Measurements from ENCODE around the gene BANF2. TPM values are rescaled to one million over a fixed set of nuclear protein-coding genes. Genes with fewer than 3 reads are reported as not detected.

The BANF2 gene
- total RNA-seq, 2 experiments from 2014 or later: not detected

DNA sequence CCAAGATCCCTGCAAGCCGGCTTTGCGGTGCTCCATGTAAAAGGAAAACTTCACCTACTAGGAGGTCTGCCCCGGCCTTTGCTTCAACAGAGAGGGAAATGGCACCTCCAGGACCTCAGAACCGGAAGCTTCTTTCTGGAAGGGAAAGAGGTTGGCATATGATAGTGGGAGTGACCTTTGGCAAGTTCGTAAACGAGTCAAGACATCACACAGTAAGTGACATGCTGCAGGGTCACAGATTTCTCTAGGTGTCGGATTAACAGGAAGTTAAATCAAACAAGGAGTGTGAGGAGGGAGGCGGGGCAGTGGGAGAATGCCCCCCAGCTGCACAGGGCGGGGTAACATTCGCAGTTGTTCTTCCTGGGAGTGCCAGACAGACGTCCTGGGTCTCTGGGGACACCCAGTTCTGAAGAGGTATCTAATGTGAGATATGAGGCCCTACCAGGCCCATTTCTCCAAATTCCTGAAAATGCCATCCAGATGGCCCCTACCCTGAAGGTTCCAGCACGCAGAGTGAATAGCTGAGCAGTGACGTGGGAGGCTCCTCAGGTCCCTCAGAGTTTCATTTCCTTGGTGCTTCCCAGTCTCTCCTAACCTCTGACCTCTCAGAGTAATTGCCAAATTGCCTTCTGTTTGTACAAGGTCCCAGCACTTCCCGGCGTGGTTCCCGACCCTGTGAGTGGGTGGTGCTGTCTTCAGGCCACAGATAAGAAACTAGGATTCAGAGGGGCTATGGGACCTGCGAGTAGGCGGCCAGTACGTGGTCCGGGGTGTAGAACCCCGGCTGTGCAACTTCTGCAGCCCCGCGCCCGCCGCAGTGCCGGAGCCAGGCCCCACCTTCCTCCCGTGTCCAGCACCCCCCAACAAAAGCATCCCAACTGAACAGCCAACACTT lies 19.6 kb upstream of the BANF2 start:
- ChIA-PET CTCF (interaction anchor here (0.9 to 1.5 kb wide), 3 partner anchors 16 to 314 kb away, joined by 3 read pairs; no protein-coding TSS in a partner anchor), POLR2A (no interaction called here)

DNA sequence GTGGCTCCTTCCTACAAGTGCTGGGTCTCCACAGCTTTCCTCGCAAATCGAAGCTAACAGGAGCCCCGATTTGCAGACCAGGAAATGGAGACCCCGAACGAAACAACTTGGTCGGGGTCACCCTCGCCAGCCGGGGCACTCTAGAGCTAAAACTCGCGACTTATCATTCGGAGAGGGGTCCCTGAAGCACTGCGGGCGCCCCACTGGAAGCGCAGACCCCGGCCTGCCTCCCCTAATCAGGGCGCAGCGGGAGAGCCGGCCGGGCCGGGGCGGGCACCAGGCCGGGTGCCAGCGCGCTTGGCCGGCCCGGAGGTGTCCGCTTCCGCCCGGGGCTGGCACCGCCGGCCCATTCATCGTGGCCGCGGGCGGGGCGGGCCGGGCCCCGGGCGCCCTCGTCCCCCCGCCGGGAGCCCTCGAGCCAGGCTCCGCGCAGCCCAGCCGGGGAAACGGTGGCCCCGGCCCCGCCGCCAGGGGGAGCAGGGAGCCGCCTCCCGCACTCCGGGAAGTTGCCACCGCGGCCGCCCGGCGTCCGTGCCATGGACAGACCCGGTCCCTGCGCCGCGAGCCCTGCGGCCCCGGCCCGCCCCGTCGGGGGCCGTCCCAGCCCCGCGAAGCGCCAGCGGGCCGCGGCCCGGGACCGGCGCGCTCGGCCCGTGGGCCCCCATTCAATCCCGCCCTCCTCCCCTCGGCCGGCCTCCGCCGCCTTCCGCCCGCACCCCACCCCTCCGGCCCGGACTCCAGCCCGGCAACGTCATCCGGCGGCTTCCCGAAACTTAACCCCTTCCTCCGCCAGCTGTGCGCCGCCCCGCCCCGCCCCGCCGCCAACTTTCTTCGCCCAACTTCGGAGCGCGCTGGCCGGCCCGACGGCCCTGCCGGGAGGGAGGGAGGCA lies 18.7 kb upstream of the BANF2 start:
- ChIA-PET CTCF (interaction anchor here (0.6 to 2.5 kb wide), 11 partner anchors 17 to 316 kb away, joined by 3 to 22 read pairs (median 3); no protein-coding TSS in a partner anchor), POLR2A (interaction anchor here (1.4 to 1.7 kb wide), 3 partner anchors 111 to 215 kb away, joined by 4 to 10 read pairs (median 5); partner anchors contain the start of gene DSTN)

DNA sequence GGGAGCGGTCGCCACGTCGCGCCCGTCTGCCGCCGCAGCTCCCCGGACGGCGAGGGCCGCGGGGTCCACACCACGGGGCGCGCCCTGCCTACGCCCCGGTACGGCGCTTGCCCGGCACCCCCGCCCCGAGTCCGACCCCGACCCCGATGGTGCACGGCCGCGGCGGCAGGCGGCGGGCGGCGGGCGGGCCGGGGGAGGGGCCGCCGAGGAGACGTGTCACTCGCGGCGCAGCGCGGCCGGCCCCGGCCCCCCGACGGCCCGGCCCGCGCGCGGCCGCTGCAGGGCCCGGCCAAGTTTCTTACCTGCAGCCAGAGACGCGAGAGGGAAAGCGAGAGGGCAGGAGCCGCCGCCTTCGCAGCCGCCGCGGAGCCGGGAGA lies 18.1 kb upstream of the BANF2 start:
- ChIA-PET CTCF (interaction anchor here (0.6 to 2.5 kb wide), 22 partner anchors 10 to 606 kb away, joined by 3 to 22 read pairs (median 3); no protein-coding TSS in a partner anchor), POLR2A (interaction anchor here (1.2 to 1.7 kb wide), 4 partner anchors 112 to 214 kb away, joined by 3 to 10 read pairs (median 4); partner anchors contain the start of gene DSTN)

DNA sequence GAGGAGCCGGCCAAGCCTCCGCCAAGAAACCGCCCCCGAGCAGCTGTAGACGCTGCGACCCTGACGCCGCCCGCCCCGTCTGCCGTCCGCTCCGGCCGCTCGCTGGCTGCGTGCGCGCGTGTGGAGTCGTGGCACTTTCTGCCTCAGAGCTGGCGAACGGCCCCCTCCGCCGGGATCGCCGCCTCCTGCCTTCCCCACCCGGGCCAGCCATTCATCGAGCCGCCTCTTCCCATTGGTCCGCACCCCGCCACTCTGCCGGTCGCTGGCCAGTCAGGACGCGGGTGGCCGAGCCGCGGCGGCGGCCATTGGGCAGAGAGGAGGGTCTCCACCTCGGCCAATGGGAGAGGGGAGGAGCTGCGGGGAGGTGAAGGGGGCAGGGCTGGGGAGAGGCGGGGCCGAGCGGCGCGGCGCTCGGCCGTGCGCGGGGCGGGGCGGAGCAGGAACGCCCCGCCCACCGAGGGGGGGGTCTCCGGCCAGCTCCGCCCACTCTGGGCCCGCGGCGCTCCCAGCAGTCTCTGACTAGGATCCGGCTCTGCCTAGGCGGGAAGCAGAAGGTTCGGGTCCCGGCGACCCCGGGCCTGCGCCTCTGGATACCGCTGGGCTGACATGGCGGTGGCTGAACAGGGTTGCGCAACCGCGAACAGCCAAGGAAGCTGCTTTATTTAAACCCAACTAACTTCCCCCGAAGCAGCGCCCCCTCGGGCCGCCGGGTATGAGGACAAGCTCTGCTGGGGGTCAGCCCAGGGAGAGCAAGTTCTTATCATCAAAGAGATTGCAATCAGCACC lies 17.5 kb upstream of the BANF2 start, which contains the start of gene RRBP1:
TSS of gene RRBP1 (minus strand) at position 140 of the 786 bp plus-strand sequence. CDS start 21,735 bp downstream, outside the sequence.
- ChIA-PET POLR2A (interaction anchor here (0.6 to 1.7 kb wide), 7 partner anchors 112 to 456 kb away, joined by 3 to 10 read pairs (median 3); partner anchors contain the start of genes DSTN, KAT14 and PET117), CTCF (interaction anchor here (0.7 to 2.5 kb wide), 30 partner anchors 9 to 605 kb away, joined by 3 to 22 read pairs (median 3); partner anchors contain the start of gene DSTN)

DNA sequence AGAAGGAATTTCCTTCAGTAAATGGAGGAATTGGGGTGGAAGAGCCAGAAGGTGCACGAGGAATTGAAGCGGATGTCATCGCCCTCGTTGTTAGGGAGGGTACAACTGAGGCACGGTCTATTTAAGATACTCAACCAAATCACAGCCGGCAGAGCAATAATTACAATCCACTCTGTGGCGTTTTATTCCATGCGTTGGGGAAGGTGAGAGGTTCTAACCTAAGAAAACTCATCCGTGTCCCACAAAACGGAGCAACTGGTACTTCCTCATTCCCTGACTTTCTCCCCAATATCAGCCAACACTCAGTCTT lies 16.9 kb upstream of the BANF2 start:
- POLR2A ChIA-PET: interaction anchor here (0.6 to 1.7 kb wide), 7 partner anchors 113 to 455 kb away, joined by 3 to 10 read pairs (median 3); partner anchors contain the start of genes DSTN, KAT14 and PET117
- CTCF ChIA-PET: interaction anchor here (0.7 to 2.5 kb wide), 27 partner anchors 9 to 605 kb away, joined by 3 to 22 read pairs (median 3); partner anchors contain the start of gene DSTN

DNA sequence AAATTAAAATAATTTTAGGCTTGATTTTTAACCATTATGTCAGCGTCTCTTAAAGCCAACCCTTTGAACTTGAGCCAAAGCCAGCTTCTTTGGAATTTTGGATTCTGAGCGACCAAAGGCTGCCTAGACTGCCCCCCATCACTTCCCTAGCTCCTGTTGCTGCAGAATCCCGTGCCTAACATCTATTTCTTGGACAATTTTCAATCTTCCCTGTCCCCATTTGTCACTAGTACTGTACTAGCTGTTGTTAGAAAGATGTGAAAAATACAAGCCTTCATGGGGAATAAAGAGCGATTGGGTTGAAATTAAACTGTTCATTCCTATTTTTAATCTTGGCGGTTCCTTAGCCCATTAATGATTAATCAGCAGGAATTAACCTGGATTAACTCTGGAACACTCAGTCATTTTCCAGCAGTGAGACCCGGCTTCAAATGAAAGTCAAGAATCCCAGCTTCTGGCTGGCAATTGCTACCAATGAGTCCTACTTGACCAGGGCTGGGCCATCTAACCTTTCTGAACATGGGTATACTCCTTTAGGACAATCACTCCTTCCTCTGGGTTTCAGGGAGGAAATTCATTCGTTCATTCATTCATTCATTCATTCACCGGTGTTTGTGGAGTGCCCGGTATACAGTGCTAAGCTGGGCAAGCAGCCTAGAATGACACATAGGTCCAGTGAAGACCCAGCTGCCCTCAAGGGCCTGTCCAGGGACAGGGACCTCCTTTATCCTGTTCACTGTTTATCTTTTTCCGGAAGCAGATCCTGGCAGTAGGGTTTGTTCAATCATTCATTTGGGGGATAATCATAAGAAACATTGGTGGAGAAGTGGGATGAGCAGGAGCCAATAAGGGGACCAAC lies 16.3 kb upstream of the BANF2 start:
- ChIA-PET POLR2A (interaction anchor here (0.6 to 1.7 kb wide), 4 partner anchors 114 to 283 kb away, joined by 3 to 10 read pairs (median 4); partner anchors contain the start of gene DSTN), CTCF (interaction anchor here (0.7 to 2.5 kb wide), 19 partner anchors 8 to 312 kb away, joined by 3 to 22 read pairs (median 3); partner anchors contain the start of gene DSTN)

DNA sequence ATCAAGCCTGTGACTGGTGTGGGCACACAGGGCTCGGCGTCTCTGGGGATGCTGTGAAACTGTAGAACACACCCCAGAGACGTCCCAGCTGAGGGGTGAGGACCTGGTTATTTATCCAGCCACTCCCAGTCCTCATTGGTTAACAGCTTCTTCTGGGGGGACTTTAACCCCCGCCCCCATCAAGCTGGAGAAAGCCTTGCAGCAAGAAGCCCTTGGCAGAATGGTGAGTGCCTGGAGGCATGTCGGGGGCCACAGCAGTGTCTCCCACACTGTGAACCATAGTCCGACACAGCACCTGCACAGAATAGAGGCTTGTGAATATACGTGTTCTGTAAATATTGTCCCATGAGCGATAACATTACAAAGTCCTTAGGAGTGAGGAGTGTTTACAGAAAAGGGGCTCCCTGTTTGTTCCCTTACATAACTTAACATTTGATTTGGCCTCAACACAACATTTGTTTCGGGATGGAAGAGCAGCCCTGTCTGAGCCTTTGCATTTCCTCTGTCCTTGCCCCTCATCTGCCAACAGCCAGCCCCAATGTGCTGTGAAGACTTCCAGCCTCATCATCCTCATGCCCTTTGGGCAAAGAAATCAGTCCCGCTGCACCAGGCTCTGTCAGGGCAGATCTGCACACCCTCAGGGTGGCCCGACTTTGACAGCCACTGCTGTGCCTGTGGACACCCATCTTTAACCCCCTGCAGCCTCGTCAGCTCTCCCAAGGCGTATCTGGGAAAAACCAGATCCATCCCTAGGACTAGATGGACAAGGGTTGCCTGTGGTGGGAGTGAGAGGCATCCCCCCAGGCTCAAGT lies 15.5 kb upstream of the BANF2 start:
- POLR2A ChIA-PET: no interaction called here
- CTCF ChIA-PET: no interaction called here

DNA sequence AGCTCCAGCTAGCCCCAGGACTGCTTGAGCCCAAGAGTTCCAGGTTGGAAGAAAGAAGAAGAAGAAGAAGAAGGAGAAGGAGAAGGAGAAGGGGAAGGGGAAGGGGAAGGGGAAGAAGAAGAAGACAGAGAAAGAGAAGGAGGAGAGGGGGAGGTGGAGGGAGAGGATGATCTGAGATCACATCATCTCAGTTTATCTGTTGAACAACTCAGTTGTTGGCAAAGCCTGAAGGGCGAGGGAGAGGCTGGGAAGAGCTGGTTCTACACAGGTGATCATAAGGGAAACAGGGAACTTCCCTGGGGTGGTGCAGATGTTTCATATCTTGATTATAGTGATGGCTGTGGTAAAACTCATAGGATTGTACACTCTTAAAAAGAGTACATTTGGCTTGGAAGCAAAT lies 14.6 kb upstream of the BANF2 start:
- ChIA-PET POLR2A (no interaction called here), CTCF (no interaction called here)

DNA sequence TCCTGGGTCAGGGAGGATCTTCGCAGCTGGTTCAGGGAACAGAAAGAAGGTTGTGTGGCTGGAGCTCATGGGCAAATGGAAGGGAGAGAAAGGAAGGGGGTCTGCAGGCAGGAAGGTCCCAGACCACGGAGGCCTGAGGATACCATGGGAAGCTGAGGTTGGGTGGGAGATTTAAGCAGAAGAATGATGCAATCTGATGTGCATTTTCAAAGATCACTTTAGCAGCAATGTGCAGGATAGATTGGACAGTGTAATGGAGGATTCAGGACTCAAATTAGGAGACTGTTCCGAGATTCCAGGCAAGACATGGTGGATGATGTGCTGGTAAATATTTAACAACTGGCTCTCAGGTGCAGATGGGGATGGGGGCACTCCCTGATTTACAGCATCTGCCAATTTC lies 12.0 kb upstream of the BANF2 start:
- CTCF ChIA-PET: no interaction called here
- POLR2A ChIA-PET: no interaction called here

DNA sequence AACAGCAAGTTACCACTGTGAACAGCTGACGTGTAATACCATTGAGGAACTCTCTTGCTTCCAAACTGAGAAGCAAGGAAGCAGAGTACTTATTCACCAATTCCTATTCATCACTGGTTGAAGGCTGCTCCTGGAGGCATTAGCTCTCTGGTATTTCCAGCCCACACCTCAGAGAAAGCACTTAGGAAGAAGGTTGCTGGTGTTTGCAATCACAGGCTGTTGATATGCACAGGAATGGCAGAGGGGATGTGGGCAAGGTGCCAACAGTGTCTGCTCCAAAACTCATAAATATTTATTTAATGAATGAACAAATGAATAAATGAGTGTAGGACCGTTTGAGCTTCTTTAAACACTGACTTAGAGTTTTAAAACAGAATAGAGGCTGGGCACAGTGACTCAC lies 10.8 kb upstream of the BANF2 start:
- ChIA-PET CTCF (no interaction called here), POLR2A (no interaction called here)

DNA sequence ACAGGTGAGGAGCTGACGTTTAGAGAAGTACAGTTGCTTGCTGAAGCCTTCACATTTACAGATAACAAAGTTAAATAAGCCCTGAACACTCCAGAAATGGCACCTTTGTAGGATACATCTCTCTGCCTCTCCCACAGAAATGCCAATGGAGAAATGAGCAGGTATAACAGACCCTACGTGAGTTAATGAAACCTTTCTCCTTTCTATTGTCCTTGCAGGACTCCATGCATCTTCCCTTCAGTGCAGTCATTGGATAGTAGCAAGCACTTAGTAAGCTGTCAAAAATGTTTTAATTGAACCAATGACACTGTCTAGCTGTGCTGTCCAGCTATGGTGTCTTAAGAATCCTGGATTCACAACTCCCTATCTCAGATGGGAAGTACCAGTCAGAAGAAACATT lies 9.6 kb upstream of the BANF2 start:
- CTCF ChIA-PET: no interaction called here
- POLR2A ChIA-PET: no interaction called here

DNA sequence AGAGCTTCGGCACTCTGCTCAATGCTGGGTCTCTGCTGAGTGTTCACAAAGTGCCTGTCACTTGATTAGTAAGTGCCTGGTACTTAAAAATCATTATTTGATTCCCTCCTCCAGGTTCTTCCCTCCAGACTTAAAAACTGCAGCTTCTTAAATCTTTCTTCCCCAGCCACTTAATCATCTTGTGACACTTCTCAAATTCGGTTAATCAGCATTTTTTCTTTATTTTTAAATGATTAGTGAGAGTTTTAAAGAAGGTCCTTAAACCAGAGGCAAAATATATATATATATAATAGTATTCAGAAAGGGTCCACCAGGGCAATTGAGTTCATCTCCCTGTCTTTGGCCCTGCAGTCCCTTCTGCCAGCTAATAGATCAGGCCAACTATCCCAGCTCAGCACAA lies 8.0 kb upstream of the BANF2 start:
- ChIA-PET POLR2A (no interaction called here), CTCF (interaction anchor here (1.8 kb wide), 1 partner anchor 9 kb away, joined by 8 read pairs; the partner anchor contains the start of gene RRBP1)

DNA sequence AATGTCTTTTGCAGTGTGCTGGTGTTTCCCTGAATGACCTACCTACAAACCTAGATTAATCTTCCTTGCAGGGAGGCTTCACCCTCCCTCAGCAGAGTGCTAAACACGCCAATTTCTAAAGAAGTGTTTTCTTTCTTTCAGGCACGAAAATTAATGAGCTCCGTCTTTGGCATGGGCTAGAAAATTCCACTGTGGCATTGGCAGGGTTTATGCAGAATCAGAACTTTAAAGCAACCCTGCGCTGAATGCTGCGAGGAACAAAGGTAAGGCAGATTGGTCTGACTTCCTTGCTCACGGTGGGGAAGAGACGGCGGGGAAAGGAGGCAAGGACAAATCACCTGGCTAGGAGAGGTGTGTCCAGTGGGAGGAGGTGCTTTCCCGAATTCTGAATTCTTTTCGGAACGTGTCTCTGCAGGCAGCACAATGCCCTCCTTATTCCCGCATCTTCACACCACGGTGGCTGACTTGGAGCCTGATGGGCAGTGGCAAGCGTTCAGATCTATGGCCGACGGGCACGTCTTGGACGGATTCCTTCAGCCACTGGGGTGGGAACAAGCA lies 6.2 kb upstream of the BANF2 start:
- POLR2A ChIA-PET: no interaction called here
- CTCF ChIA-PET: no interaction called here

DNA sequence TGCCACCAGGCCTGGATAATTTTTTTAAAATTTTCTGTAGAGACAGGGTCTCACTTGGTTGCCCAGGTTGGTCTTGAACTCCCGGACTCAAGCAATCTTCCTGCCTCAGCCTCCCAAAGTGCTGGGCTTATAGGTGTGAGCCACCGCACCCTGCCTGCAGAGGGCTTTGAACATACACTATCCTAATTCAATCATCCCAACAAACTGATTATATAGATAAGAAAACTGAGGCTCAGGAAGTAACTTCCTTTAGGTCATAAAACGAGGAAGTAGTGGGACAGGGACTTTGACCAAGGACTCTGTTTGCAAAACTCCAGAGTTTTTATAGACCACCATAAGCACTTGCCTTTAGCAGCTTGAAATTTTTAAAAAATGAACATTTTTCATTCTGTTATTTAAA lies 5.0 kb upstream of the BANF2 start:
- POLR2A ChIA-PET: no interaction called here
- CTCF ChIA-PET: no interaction called here

DNA sequence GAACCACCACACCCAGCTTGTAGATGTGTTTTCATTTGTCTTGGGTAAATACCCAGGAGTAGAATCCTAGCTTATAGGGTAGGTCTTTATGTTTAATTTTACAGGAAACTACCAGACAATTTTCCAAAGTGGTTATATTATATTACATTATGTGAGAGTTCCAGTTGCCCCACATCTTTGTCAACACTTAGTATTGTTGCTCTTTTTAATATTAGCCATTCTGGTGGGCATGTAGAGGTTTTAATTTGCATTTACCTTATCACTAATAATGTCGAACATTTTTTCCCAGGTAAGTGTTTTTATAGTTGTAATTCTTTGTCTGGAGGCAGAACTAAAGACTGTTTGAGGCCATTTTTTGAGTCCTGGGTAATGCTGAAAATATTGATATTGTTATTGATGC lies 3.5 kb upstream of the BANF2 start:
- ChIA-PET POLR2A (no interaction called here), CTCF (no interaction called here)

DNA sequence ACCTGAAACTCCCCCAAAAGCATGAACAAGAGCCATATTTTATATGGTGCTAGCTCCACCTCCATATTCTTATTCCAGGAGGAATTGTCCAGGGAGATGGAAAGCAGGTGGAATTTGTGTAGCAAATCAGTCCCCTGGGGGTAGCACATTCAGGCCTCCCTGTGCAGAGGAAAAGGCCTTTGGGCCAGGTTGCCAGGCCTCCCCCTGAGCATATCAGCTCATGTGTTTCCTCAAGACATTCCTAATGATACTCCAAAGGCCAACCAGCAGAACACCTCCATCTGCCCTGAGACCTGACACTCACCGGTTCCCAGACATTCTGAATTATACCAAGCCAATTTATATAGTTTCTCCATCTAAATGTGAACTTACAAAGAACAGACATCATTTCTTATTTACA lies 2.6 kb upstream of the BANF2 start:
- ChIA-PET POLR2A (no interaction called here), CTCF (no interaction called here)

DNA sequence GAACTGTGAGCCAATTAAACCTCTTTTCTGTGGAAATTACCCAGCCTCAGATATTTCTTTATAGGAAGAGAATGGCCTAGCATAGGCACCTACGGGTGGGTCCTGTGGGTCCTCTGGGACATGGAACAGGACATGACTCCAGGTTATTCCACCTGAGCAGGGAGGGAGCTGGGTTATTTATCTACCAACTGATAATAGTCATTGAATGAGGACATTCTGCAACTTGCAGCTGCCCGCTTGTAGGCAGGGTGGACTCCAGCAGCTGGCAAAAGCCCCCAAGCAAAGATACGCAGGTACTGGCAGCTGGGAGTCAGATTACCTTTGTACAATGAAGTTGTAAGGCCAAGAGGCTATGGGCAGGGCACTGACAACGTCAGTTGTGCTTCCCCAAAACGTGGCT lies 1.4 kb upstream of the BANF2 start:
- ChIA-PET CTCF (no interaction called here), POLR2A (no interaction called here)
